Measurements from ENCODE around the gene RXRA.

RXRA gene

GRCh38 chr9:134366223-134367031 is 40.2 kb downstream of the RXRA start:
- no peak for DNase-seq (ENCODE audit: low read depth in 1 of 2, low spot score in 1 of 2)

- no peak for DNase-seq (ENCODE audit: low read depth in 1 of 2, low spot score in 1 of 2)
These were observed 40.8 kb downstream of the RXRA start for GRCh38 chr9:134367061-134367460.

- DNase-seq (ENCODE audit: low read depth in 1 of 2, low spot score in 1 of 2) = no peak
These were observed 41.7 kb downstream of the RXRA start for GRCh38 chr9:134367791-134368490.

GRCh38 chr9:134368571-134368970 is 42.3 kb downstream of the RXRA start:
- DNase-seq (ENCODE audit: low read depth in 1 of 2, low spot score in 1 of 2) = no peak

- no peak for DNase-seq (ENCODE audit: low read depth in 1 of 2, low spot score in 1 of 2)
These were observed 43.4 kb downstream of the RXRA start for GRCh38 chr9:134369416-134370212.

GRCh38 chr9:134370213-134370492 is 43.9 kb downstream of the RXRA start:
- no peak for DNase-seq (ENCODE audit: low read depth in 1 of 2, low spot score in 1 of 2)

- no peak for DNase-seq (ENCODE audit: low read depth in 1 of 2, low spot score in 1 of 2)
These were observed 44.4 kb downstream of the RXRA start for GRCh38 chr9:134370638-134371037.

- DNase-seq (ENCODE audit: low read depth in 1 of 2, low spot score in 1 of 2) = no peak
These were observed 45.5 kb downstream of the RXRA start for GRCh38 chr9:134371731-134372130.

- DNase-seq (ENCODE audit: low read depth in 1 of 2, low spot score in 1 of 2) = no peak
These were observed 46.5 kb downstream of the RXRA start for GRCh38 chr9:134372581-134373267.

GRCh38 chr9:134373269-134373668 is 47.0 kb downstream of the RXRA start:
- no peak for DNase-seq (ENCODE audit: low read depth in 1 of 2, low spot score in 1 of 2)

- DNase-seq (ENCODE audit: low read depth in 1 of 2, low spot score in 1 of 2) = no peak
These were observed 47.7 kb downstream of the RXRA start for GRCh38 chr9:134373953-134374300.

- no peak for DNase-seq (ENCODE audit: low read depth in 1 of 2, low spot score in 1 of 2)
These were observed 48.2 kb downstream of the RXRA start for GRCh38 chr9:134374301-134375010.

GRCh38 chr9:134375011-134375390 is 48.7 kb downstream of the RXRA start:
- DNase-seq (ENCODE audit: low read depth in 1 of 2, low spot score in 1 of 2) = no peak

- DNase-seq (ENCODE audit: low read depth in 1 of 2, low spot score in 1 of 2) = no peak
These were observed 49.5 kb downstream of the RXRA start for GRCh38 chr9:134375430-134376385.

GRCh38 chr9:134376386-134377142 is 50.3 kb downstream of the RXRA start:
- no peak for DNase-seq (ENCODE audit: low read depth in 1 of 2, low spot score in 1 of 2)

GRCh38 chr9:134377143-134377484 is 50.9 kb downstream of the RXRA start:
- no peak for DNase-seq (ENCODE audit: low read depth in 1 of 2, low spot score in 1 of 2)

- DNase-seq (ENCODE audit: low read depth in 1 of 2, low spot score in 1 of 2) = no peak
These were observed 51.7 kb downstream of the RXRA start for GRCh38 chr9:134377976-134378375.

- no peak for DNase-seq (ENCODE audit: low read depth in 1 of 2, low spot score in 1 of 2)
These were observed 52.7 kb downstream of the RXRA start for GRCh38 chr9:134378901-134379338.

GRCh38 chr9:134379831-134380365 is 53.6 kb downstream of the RXRA start:
- no peak for DNase-seq (ENCODE audit: low read depth in 1 of 2, low spot score in 1 of 2)

All from activated CD4-positive, alpha-beta T cell treated with anti-CD3 and anti-CD28 coated beads, Interleukin-2, amount 50 U/mL, for 24 hours (primary cell).